ENCODE measurements around the gene SGCD.

SGCD gene

DNA sequence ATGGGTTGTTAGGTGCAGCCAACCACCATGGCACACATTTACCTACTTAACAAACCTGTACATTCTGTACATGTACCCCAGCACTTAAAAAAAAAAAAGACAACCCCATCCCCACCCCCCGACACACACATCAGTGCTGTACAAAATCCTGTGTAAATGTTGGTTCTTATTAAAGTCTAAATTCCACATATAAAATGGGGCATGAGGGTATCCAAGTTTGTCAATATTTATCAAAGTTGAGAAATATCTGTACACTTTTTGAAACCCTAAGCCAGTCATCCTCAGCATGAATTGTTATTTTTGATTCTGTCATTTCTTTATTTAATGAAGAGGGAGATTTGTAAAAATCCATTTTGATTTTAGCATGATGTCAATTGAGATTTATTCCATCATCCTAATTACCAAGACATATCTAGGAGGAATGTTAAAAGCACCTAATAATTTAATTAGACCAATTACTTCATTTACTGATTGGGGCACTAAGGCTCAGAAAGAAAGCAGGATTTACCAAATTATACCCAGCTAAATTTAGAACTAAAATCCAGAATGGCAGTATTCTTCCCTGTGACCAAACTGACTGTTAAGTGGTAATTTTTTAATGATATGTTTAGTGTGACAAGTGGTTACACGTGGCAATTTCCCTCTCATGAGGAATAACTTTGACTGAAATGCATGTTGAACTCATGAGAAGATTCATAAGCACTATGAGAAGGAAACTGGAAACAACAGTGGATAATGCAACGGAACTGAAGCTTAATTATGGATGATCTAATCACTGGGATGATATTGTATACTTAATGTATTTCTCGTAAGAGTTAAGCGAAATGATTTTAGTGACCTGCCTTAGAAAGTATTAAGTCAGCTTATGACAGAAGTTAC, 195.9 kb downstream of the SGCD start:
- no peak for DNase-seq

DNA sequence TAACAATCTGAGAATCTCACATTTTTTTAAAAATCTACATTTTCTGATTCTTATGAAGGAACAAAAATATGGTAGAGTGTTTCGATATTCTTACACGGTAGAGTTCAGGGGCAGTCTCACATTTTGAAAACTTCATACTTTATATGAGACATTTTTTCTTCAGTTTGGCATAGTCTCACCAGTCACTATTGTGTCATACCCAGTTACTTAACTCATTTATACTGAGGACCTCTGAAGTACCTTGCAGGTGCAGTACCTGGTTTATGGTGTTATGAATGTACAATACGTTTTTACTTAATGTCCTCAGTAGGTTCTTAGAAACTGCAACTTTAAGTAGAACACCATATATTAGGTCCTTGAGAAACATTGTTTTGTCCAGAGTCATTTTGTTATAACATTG, 196.6 kb downstream of the SGCD start:
- DNase-seq: no peak

DNA sequence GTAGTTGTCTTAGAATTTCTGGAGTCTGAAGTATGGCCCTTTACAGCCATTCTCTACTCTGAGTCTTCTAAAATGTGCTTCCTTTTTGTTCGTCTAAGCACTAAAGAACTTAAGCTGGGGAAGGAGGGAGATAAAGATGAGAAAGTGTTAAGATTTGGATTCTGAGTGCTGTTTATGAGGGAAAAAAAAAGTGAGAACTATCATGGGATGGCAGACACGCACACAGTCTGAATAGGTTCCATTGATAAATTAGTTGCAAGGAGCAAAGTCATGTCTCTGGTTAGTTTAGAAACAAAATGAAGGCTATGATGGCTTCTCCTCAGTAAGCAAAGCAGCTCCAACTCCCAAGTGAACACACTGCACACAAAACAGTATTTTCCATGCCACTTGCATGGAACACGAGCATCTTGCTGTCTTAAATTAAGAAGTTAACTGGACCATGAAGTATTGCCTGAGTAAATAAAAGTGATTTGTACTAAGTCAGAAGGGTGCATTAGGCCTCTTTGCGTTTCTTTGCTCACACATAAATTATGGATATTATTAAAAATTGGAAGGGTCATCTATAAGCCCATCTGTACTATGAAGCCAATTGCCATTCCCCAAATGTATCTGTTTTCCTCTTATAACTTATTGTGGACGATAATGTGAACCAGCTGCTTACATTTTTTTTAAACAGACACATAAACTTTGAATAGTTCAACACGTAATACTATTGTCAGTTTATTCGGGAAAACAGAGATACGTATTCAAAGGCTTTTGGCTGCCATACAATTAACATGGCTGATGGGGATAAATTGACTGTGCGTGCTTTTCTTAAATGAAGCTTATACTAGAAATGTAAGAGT, 199.3 kb downstream of the SGCD start:
- no peak for DNase-seq

DNA sequence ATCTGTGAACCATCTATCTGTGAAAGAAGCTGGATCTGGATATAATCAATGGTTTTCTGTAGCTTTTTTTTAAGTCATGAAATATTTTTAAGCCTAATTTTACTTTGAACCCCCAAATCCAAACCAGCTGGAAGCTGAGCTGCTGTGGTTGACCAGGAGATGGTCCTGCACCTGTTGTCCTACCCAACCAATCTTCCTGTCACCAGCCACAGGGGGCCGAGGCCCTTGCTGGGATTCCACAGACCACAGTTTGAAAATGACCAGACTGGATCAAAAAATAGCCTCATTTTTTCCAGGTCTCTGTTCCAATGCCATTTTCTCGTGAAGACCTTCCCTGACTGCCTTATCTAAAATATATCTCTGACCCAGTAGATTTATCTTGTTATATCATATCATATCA, 200.6 kb downstream of the SGCD start:
- DNase-seq: no peak

DNA sequence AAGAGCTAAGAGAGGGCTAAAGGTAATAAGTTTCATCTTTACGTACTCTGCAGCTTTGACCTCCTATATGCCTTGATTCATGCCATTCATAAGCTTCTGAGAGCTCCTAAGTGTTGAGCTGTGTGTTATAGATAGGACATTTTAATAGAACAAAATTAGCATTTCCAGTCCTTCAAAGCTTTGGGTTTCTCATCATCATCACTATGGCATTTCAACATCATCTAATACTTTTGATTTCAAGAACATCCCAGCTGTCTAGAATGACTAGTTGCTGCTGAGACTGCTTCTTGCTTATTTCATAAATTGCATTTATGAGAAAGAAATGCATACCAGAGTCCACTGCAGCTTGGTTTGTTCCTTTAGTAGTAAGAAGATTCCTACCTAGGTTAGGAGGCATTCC, 201.7 kb downstream of the SGCD start:
- no peak for DNase-seq

DNA sequence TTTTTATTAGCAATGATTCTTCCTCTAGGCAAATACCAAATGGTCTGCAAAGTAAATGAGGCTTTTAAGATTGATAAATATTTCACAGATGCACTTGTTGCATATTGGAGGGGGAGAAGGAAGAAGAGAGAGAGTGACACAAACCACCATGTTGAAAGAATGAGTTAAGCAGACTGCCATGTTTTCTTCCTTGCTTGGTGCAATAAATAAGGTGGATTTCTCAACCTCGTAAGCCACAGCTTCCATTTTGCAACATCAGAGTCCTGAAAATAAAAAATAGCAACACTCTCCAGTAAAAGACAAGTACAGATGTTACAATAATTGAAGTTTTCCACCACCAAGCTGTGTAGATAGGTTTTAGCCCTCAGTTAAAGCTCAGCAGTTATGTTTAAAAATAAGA, 202.9 kb downstream of the SGCD start:
- no peak for DNase-seq

DNA sequence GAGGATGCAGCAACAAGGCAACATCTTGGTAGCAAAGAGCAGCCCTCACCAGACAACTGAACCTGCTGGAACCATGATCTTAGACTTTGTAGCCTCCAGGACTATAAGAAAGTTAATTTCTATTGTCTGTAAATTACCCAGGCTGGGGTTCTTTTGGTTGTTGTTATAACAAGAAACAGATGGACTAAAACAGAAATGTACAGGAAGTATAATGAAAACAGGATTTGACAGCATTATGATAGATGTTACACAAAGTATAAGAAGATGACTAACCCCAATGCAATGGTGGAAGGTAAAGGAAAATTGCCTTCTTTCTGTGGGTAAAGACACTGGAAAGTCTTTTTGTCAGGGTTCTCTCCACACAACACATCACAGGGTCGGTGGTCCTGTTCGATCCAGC, 204.2 kb downstream of the SGCD start:
- no peak for DNase-seq

DNA sequence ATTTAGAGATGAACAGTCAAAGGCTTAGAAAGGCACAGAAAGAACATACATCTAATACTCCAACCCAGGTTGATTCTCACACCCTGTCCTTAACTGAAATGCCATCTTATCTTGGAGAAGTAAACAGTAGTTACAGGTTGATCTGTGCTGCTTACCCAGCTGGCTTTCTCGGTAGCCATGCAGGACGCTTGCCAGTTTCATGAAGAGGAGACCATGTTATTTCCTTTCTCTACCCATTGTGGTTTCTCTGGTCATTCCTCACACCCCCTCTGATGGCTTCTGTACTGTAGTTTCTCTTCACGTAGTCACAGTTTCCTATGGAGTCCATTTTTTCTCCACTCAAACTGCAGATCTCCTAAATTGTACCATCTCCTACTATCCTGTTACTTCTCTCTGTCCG, 206.0 kb downstream of the SGCD start:
- DNase-seq: no peak

DNA sequence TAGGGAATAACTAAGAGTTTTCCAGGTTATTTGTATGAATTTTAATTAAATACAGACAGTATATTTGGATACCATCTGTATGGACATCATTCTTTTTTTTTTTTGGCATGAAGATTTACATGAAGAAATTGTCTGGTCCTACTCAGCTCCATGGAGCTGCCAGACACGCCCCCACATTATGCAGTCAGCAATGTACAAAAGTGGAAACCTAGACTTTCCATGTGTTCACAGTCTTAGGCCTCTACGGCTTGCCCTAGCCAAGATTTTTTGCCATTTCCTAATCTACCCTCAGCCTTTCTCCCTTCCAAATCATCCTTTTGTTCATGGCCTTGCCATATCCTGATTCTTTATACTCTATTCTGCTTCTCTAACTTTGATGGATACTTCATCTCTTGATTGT, 207.1 kb downstream of the SGCD start:
- no peak for DNase-seq

DNA sequence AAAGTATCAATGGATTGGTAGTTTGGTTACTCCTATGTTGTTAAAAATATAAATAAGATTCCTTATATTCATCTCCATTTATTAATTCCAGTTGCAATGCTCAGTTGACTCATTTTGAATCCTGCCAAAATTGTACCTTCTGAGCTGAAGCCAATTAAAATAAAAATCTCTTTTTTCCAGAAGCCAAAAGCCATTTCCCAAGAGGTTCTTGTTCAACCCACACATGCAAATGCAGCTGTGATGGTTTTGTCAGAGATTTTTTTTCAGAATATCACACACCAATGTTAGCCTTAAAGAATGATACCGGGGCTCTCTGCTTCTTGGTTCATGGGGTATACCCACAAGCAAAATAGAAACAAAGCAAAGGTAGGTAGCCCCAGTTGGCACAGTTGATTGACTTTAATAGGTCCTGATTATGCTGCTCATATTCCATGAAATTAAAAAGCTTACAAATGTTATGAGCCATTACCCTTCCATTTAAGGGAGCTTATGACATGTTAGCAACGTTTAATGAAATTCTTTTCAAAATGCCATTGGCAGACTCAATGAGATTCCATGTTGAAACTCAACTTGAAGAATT, 208.0 kb downstream of the SGCD start:
- no peak for DNase-seq

DNA sequence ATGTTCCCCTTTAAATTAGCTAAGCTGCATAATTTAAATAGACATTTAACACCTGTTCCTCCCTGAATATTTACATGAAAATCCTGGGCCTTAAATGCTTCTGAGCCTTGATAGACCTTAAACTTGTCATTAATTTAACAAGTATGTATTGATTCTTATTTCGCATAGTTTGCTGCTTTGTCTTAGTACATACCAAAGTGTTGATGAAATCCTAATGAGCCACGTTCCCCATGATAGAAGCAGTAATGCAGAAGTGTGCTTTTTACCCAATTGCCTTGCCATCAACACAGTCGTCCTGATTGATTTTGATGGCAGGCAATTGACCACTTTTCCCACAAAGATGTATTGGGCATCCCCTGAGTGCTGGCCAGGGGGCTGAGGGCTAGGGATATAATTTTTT, 213.5 kb downstream of the SGCD start:
- no peak for DNase-seq

DNA sequence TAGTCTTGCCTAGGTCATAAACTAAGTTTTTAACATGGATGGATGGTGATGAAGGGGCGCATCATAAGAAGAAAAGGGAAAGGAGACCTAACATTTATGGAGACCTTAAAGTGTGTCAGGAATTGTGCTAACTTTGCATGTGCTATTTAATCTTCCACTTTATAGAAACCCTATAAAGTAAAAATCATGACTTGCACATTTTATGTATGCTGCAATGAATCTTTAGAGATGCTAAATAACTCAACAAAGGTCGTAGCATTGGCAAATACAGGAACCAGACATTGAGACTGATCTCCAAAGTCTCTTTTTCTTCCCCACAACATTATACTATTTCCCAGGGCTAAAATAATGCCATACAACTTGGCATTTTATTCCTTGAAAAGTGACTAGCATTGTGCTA, 214.6 kb downstream of the SGCD start:
- no peak for DNase-seq

DNA sequence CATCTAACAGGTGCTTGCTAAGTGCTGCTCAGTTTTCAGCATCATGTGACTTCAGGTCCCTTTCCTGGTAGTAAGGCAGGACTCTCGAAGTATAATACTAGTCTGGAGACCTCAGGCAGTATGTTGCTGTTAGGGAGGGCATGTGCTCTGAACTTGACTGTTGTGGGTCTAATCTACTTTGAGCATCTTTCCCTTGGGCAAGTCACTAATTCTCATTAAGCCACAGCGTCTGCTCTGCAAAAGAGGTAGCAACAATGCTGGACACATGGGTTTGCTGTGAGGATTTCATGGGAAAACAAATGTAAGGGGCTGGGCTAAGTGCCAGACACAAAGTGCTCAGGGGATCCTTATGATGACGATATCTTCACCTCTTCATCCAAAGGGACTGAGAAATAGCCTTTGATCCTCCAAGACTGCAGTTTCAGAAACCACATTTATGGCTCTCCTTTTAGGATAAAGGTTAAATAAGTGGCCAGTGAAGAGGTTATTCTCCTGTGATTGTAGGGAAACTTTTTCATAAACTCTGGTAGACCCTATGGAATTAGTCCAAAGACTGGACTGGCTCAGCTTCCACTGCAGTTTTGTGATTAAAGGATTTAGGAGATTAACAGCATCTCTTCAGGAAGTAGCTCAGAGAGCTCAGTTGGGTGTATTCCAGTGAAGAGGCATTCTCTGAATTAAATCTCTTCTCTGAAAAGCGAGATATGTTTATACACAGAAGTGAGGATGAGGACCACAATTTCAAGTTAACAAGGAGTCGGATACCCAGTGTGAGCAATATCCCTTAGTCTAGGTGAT, 216.6 kb downstream of the SGCD start:
- DNase-seq: no peak

DNA sequence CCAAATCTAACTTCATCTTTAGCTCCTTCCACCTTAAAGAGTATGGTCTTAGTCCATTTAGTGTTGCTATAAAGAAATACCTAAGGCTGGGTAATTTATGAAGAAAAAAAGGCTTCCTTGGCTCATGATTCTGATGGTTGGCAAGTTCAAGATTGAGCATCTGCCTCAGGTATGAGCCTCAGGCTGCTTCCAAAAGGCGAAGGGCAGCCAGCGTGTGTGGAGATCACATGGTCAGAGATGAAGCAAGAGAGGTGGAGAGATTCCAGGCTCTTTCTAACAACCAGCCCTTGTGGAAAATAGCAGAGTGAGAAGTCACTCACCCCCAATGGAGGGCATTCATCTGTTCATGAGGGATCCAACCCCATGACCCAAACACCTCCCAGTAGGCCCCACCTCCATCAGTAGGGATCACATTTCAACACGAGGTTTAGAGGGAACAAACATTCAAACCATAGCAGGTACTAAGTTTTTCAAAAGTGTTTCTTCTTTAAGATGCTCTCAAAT, 225.9 kb downstream of the SGCD start:
- DNase-seq: no peak

DNA sequence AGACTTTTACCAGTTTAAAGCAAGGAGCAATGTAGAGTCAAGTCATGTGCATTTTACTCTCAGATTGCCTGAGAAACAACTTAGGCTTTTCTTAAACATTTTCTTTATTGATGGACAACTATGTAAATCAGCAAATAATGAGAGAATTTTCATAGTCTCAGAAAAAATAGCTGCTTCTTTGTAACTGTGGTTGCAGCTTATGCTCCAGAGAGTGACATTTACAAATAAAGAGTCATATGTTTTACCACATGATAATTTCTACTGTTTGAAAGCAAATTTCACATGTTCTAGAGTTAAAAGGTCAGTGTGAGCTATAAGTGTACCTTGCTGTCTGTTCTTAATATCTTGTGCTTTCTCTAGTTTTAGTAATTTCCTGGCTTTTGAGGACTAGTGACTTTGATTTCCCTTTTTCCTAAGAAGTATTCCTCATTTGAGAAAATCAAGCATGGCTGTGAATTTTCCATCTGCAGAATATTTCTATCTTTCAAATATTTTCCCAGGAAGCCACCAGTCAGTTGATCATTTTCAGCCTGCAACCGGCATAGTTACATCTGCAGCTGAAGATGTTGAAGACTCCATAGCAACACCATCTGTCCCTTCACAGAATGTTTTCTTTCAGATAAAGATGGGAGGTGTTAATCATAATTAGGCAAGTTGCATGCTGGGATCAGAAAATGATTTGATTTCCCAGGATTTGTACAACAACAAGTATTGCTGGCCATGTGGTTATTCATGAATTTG, 229.9 kb downstream of the SGCD start:
- no peak for DNase-seq

DNA sequence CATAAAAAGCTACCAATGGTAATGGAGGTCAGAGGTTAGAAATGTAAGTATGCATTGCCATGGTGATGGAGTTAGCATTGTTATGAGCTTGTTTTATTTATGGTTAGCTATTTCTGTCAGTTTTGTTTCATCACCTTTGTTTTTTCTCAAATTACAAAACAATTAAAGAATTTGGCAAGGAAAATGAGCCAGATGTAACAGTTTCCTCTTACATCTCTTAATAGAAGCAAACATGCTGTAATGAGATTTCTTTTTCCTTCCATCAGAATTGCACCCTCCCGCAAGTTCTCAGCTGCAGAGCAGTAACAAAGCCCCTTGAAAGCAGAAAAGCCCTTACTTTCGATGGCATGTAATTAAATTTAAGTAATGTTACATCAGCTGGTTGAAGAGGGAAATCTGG, 233.0 kb downstream of the SGCD start:
- no peak for DNase-seq

DNA sequence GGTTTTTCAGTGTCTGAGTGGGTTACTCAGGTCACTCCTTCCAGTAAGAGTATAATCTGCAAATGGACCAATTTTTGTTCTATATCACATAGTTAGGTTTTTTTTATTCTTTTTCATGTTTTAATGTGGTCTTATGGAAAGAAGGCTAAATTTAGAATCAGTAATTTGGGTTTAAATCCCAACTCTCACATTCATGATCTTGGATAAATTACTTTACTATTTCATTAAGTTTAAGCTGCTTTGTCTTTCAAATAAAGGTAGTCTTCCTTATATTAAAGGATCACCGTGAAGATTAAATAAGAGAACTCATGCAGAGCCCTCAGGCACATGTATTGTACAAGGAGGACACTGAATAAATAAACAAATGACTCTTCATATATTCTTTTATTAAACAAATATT, 234.7 kb downstream of the SGCD start:
- DNase-seq: no peak

DNA sequence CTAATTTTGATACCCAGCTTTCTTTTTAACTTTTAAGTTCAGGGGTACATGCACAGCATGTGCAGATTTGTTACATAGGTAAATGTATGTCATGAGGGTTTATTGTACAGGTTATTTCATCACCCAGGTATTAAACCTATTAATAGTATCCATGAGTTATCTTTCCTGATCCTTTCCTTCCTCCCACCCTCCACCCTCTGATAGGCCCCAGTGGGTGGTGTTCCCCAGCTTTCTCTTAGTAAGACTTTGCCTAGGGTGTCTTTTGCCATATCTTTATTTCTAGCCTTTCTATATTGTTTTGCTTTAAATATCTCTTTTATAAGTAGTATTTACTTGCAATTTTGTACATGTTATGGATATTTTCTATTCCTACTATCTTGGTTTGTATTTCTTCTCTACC, 243.7 kb downstream of the SGCD start:
- no peak for DNase-seq

DNA sequence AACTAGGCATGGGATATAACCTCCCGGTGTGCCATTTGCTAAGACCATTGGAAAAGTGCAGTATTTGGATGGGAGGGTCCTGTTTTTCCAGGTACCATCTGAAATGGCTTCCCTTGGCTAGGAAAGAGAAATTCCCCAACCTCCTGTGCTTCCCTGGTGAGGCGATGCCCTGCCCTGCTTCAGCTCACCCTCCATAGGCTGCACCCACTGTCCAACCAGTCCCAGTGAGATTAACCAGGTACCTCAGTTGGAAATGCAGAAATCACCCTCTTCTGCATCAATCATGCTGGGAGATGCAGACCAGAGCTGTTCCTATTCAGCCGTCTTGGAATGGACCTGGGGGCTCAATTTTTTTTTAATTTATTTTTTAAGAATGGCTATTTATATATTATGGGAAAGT, 254.8 kb downstream of the SGCD start:
- DNase-seq: no peak

DNA sequence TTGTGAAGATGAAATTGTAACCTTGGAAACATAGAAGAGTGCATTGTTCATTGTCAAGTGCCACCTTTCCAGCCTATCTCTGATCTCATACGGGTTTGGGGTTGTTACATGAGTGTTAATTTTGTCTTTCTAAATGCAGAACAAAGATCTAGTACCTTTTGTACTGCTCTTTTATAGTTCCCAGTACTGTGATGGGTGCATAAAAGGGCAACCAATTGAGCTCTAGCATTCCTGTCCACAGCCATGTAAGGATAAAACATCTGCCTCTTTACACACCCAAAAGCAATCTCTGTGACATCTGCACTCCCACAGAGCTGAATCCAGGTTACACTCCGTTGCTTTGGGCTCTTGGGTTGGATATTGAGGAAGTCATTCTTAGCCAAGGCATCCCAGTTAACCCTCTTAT, 255.2 kb downstream of the SGCD start:
- no peak for DNase-seq

DNA sequence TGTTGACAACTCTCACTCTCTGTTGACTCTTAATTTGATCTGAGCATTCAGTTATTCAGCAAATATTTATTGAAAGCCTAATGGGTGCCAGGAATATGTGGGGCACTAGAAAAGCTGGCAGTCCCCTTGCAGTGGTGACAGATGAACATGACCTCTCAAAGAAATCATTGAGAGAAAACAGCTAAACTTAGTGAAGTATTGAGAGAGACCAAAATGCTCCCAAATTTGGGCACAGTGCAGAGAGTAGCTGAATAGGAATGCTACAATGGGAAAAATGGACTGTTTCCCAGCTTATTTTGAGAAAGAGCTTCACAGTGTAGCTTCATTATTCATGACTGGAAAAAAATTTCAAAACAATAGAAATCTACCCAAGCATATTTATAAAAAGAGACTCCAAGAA, 257.9 kb downstream of the SGCD start:
- no peak for DNase-seq

DNA sequence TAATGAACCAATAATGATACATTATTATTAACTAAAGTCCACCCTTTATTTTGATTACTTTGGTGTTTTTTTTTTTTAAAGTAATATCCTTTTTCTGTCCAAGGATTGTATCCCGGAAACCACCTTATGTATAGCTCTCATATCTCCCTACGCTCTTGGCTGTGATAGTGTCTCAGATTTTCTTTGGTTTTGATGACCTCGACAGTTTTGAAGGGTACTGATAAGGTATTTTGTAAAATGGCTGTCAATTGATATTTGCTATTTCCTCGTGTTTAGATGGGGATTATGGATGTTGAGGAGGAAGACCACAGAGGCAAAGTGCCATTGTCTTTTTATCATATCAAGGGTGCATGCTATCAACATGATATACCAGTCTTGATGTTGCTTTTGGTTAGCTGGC, 259.0 kb downstream of the SGCD start:
- no peak for DNase-seq
